HepG2 (cell line): ENCODE data around the gene ITGA6.

Experiments used
- BRCA1 ChIP-seq: sonication (generic); formaldehyde crosslinking; IDR thresholded peaks from 2 replicates; pipeline ENCODE4 v1.4.0; 2020; ENCODE audit warnings: missing genetic modification reagents
- CEBPZ ChIP-seq: IDR thresholded peaks from 2 replicates; pipeline ENCODE4 v1.6.1; 2012; ENCODE audit warnings: low read length, improper control_type of control experiment
- CTCF ChIP-seq: sonication (generic); formaldehyde crosslinking; IDR thresholded peaks from 2 replicates; pipeline ENCODE4 v1.5.0; 2020; ENCODE audit warnings: mild to moderate bottlenecking, missing genetic modification reagents, moderate library complexity
- MZF1 ChIP-seq: sonication (generic); formaldehyde crosslinking; IDR thresholded peaks from 2 replicates; pipeline ENCODE4 v1.8.1; 2023; ENCODE audit warnings: mild to moderate bottlenecking, missing genetic modification reagents, borderline replicate concordance
- NR2F1 ChIP-seq, 2 experiments: fragments of 450-650 bp in 1 of 2; formaldehyde crosslinking in 1 of 2; IDR thresholded peaks; 2 replicates each; pipeline versions ENCODE4 v1.5.0 to v1.6.1; 2016 to 2020; ENCODE audit warnings: mild to moderate bottlenecking in 1 of 2, missing compliant biosample characterization in 1 of 2, missing genetic modification reagents in 1 of 2, moderate library complexity in 1 of 2
- NR2F6 ChIP-seq, 2 experiments: IDR thresholded peaks; 2 replicates each; pipeline ENCODE4 v1.6.1; 2016; ENCODE audit warnings: antibody characterized with exemption in 1 of 2, mild to moderate bottlenecking in 1 of 2
- PHF8 ChIP-seq: sonication (generic); formaldehyde crosslinking; IDR thresholded peaks from 2 replicates; pipeline ENCODE4 v1.5.0; 2020; ENCODE audit warnings: missing genetic modification reagents
- POLR2A ChIP-seq, 2 experiments: IDR thresholded peaks; 2 replicates each; pipeline ENCODE4 v1.6.1; 2011; ENCODE audit warnings: low read depth in 2 of 2, low read length in 2 of 2, mild to moderate bottlenecking in 1 of 2, moderate library complexity in 1 of 2; ENCODE audit not compliant: insufficient read depth in 1 of 2
- TAF1 ChIP-seq: sonication (generic); formaldehyde crosslinking; IDR thresholded peaks from 2 replicates; pipeline ENCODE4 v1.4.0; 2020; ENCODE audit warnings: missing genetic modification reagents
- TCF7L2 ChIP-seq: IDR thresholded peaks from 2 replicates; pipeline ENCODE4 v1.6.1; 2011; ENCODE audit warnings: mild to moderate bottlenecking, low read depth, low read length, moderate library complexity
- ZNF12 ChIP-seq: sonication (generic); formaldehyde crosslinking; IDR thresholded peaks from 2 replicates; pipeline ENCODE4 v1.5.0; 2020; ENCODE audit warnings: missing genetic modification reagents
- ZNF121 ChIP-seq: sonication (generic); formaldehyde crosslinking; IDR thresholded peaks from 2 replicates; pipeline ENCODE4 v1.5.0; 2020; ENCODE audit warnings: mild to moderate bottlenecking, missing genetic modification reagents
- ZNF230 ChIP-seq: sonication (generic); formaldehyde crosslinking; IDR thresholded peaks from 2 replicates; pipeline ENCODE4 v1.4.0; 2020; ENCODE audit warnings: mild to moderate bottlenecking, missing genetic modification reagents
- ZNF318 ChIP-seq: sonication (generic); formaldehyde crosslinking; IDR thresholded peaks from 2 replicates; pipeline ENCODE4 v1.4.0; 2020; ENCODE audit warnings: mild to moderate bottlenecking, missing genetic modification reagents

GRCh38 chr2:172554352-172555271, 127.2 kb downstream of the ITGA6 start:
- TF ChIP-seq POLR2A (IDR thresholded peaks at IDR 0.05; ENCODE audit: insufficient read depth in 1 of 2, low read depth in 2 of 2, low read length in 2 of 2) = no peak
- TF ChIP-seq ZNF12 (CRISPR knock-in tag) = no peak
- no peak for TF ChIP-seq NR2F6 (IDR thresholded peaks at IDR 0.05)
- no peak for TF ChIP-seq NR2F6 (CRISPR knock-in tag; IDR thresholded peaks at IDR 0.05)
- TF ChIP-seq CTCF (CRISPR knock-in tag) = no peak
- no peak for TF ChIP-seq CEBPZ
- TF ChIP-seq MZF1 (CRISPR knock-in tag) = no peak
- no peak for TF ChIP-seq ZNF318 (CRISPR knock-in tag)
- TF ChIP-seq TAF1 (CRISPR knock-in tag) = no peak
- TF ChIP-seq BRCA1 (CRISPR knock-in tag) = no peak
- no peak for TF ChIP-seq ZNF230 (CRISPR knock-in tag)
- TF ChIP-seq ZNF121 = no peak
- no peak for TF ChIP-seq PHF8
- TF ChIP-seq TCF7L2 = no peak
- no peak for TF ChIP-seq NR2F1 (CRISPR knock-in tag; IDR thresholded peaks at IDR 0.05)
